Spinal cord (tissue), 10 donors: ENCODE data around the gene NRROS. TPM values are rescaled to one million over a fixed set of nuclear protein-coding genes. Genes with fewer than 3 reads are reported as not detected.
"Not testable (repeated sequence)": the region's sequence is repeated elsewhere in the genome, so short reads cannot be mapped to it uniquely, and the experiment has no call there.

Experiments
- DNase-seq, 6 donors: peaks; one replicate each; pipeline versions ENCODE4 v3.0.0 to v3.0.0-alpha.2; 2013 to 2015; ENCODE audit warnings: low spot score in 6 of 6, low read depth in 4 of 6
- H3K27ac ChIP-seq: one replicate; pipeline ENCODE4 v1.5.1; 2013; ENCODE audit warnings: low read depth, low read length, control low read depth
- H3K27me3 ChIP-seq: one replicate; pipeline ENCODE4 v1.6.1; 2013; ENCODE audit warnings: low read length; ENCODE audit not compliant: control insufficient read depth, insufficient read depth
- H3K36me3 ChIP-seq: one replicate; pipeline ENCODE4 v1.6.1; 2013; ENCODE audit warnings: low read length; ENCODE audit not compliant: control insufficient read depth, insufficient read depth
- H3K4me1 ChIP-seq: one replicate; pipeline ENCODE4 v1.6.1; 2013; ENCODE audit warnings: low read length; ENCODE audit not compliant: control insufficient read depth, insufficient read depth
- H3K4me3 ChIP-seq: one replicate; pipeline ENCODE4 v1.5.1; 2013; ENCODE audit warnings: low read depth, low read length, control low read depth
- H3K9me3 ChIP-seq: one replicate; pipeline ENCODE4 v1.6.1; 2013; ENCODE audit warnings: low read length; ENCODE audit not compliant: control insufficient read depth, insufficient read depth
- WGBS: methylation state at CpG from one replicate; pipeline ENCODE4 v1.1.5; 2013; ENCODE audit warnings: missing lambda C conversion rate; ENCODE audit not compliant: insufficient coverage; 5-methylcytosine and 5-hydroxymethylcytosine counted together
- polyA plus RNA-seq, 2 donors: library from polyadenylated mRNA; unstranded; fragments of 120-200 nt; gene quantifications; one replicate each; pipeline ENCODE4 v1.2.1, GENCODE V29; 2013; ENCODE audit not compliant: insufficient read length in 2 of 2
- total RNA-seq, 2 donors: library from RNA; depleted of rRNA in 1 of 2; stranded (reverse); fragments of 120-200 nt in 1 of 2; fragments of >200 nt in 1 of 2; gene quantifications; one replicate each; pipeline versions ENCODE4 v1.2.3 to v1.2.4, GENCODE V29; 2013 to 2014
- donor health status: healthy.

The NRROS gene
- total and polyA plus RNA-seq, 4 donors = 3.0 to 4.3 (median 3.3) TPM

- no peak overlapping the region for H3K27ac ChIP-seq
Measured at GRCh38 chr3:196634829-196635228, 4.7 kb upstream of the NRROS start.

GRCh38 chr3:196636369-196637349 lies 2.8 kb upstream of the NRROS start:
- Histone ChIP-seq H3K4me1 (peaks cover 34% of the 10 kb centered on the region), H3K27me3 (peaks cover 7% of the 10 kb centered on the region), H3K27ac (no peak overlapping the region), H3K4me3 (no peak overlapping the region), H3K9me3 (no peaks in the 10 kb centered on the region), H3K36me3 (no peaks in the 10 kb centered on the region)
- 71% methylated on average over 16 of the region's 20 CpGs for WGBS
- DNase-seq = no peak

More at GRCh38 chr3:196634829-196635228, 4.7 kb upstream of the NRROS start:
- no peak overlapping the region for H3K4me3 ChIP-seq
- H3K4me1 ChIP-seq = peaks cover 30% of the 10 kb centered on the region
- peaks cover 2% of the 10 kb centered on the region for H3K27me3 ChIP-seq
- no peaks in the 10 kb centered on the region for H3K9me3 ChIP-seq
- no peaks in the 10 kb centered on the region for H3K36me3 ChIP-seq
- WGBS = 79% methylated on average over 5 of the region's 7 CpGs
- DNase-seq = no peak

GRCh38 chr3:196637941-196638340 lies 1.6 kb upstream of the NRROS start:
- not testable (repeated sequence) for H3K36me3 ChIP-seq, H3K27me3 ChIP-seq, H3K27ac ChIP-seq, H3K4me3 ChIP-seq, DNase-seq, H3K9me3 ChIP-seq
- WGBS = 95% methylated on average over 2 of the region's 4 CpGs
- H3K4me1 ChIP-seq = peaks cover 25% of the 10 kb centered on the region

GRCh38 chr3:196638861-196639482 lies 522 bp upstream of the NRROS start:
- WGBS = 16% methylated on average over 15 of the region's 19 CpGs
- Histone ChIP-seq H3K36me3 (no peaks in the 10 kb centered on the region), H3K4me3 (peak overlapping the region; percentile 38), H3K4me1 (peaks cover 15% of the 10 kb centered on the region), H3K27me3 (peaks cover 7% of the 10 kb centered on the region), H3K27ac (no peak overlapping the region), H3K9me3 (no peaks in the 10 kb centered on the region)
- peak in 2 of 6 donors; percentile 39 to 53 for DNase-seq

GRCh38 chr3:196640297-196641018 lies 964 bp downstream of the NRROS start:
- peaks cover 7% of the 10 kb centered on the region for H3K27me3 ChIP-seq
- H3K4me1 ChIP-seq = peaks cover 12% of the 10 kb centered on the region
- H3K9me3 ChIP-seq = no peaks in the 10 kb centered on the region
- H3K36me3 ChIP-seq = no peaks in the 10 kb centered on the region
- WGBS = 83% methylated on average over 22 of the region's 24 CpGs
- DNase-seq = no peak
- no peak overlapping the region for H3K27ac ChIP-seq
- peak overlapping the region; percentile 38 for H3K4me3 ChIP-seq

GRCh38 chr3:196641333-196642054 lies 2.0 kb downstream of the NRROS start:
- no peaks in the 10 kb centered on the region for H3K36me3 ChIP-seq

GRCh38 chr3:196642434-196642833 lies 2.9 kb downstream of the NRROS start:
- DNase-seq = no peak
- H3K36me3 ChIP-seq = no peaks in the 10 kb centered on the region
- H3K4me3 ChIP-seq = no peak overlapping the region
- H3K27me3 ChIP-seq = peaks cover 7% of the 10 kb centered on the region
- H3K27ac ChIP-seq = no peak overlapping the region
- no peaks in the 10 kb centered on the region for H3K9me3 ChIP-seq
- WGBS = 80% methylated on average over 4 of the region's 11 CpGs
- H3K4me1 ChIP-seq = peaks cover 12% of the 10 kb centered on the region

More at GRCh38 chr3:196641333-196642054, 2.0 kb downstream of the NRROS start:
- no peaks in the 10 kb centered on the region for H3K9me3 ChIP-seq
- no peak overlapping the region for H3K27ac ChIP-seq
- no peak overlapping the region for H3K4me3 ChIP-seq
- peaks cover 12% of the 10 kb centered on the region for H3K4me1 ChIP-seq
- 83% methylated on average over 8 of the region's 9 CpGs for WGBS
- H3K27me3 ChIP-seq = peaks cover 7% of the 10 kb centered on the region
- no peak for DNase-seq

GRCh38 chr3:196643201-196643749 lies 3.8 kb downstream of the NRROS start:
- Histone ChIP-seq H3K27ac (no peak overlapping the region), H3K4me3 (no peak overlapping the region), H3K27me3 (peaks cover 7% of the 10 kb centered on the region), H3K9me3 (no peaks in the 10 kb centered on the region), H3K4me1 (peaks cover 12% of the 10 kb centered on the region), H3K36me3 (no peaks in the 10 kb centered on the region)
- 86% methylated on average over 12 of the region's 13 CpGs for WGBS
- DNase-seq = no peak

GRCh38 chr3:196643761-196644160 lies 4.3 kb downstream of the NRROS start:
- no peak for DNase-seq
- H3K36me3 ChIP-seq = no peaks in the 10 kb centered on the region
- peaks cover 12% of the 10 kb centered on the region for H3K4me1 ChIP-seq
- H3K27ac ChIP-seq = no peak overlapping the region
- peaks cover 7% of the 10 kb centered on the region for H3K27me3 ChIP-seq
- 81% methylated on average over 5 of the region's 5 CpGs for WGBS
- no peaks in the 10 kb centered on the region for H3K9me3 ChIP-seq
- H3K4me3 ChIP-seq = no peak overlapping the region
